GM12878 (cell line): Measurements from ENCODE around the gene NFAM1. TPM values are rescaled to one million over a fixed set of nuclear protein-coding genes. Genes with fewer than 3 reads are reported as not detected.

ENCODE experiments used
- ATAC-seq: fragments of 200-7000 bp; cut with Tn5 transposase; 3 replicates; pipeline ENCODE4 v1.9.1; 2020; ENCODE audit warnings: mild to moderate bottlenecking, moderate library complexity
- BruUV-seq: library from RNA; stranded (reverse); fragments of 400-500 nt; replicated peaks from 2 replicates; lab custom pipeline; 2021; lab: Mats Ljungman, UMichigan
- CTCF ChIA-PET: fragments of 300-600 bp; sonication (Branson Sonifier 250); formaldehyde crosslinking; extraction: SDS; loops from one replicate; lab custom pipeline; 2021; ENCODE audit warnings: inconsistent platforms; lab: Yijun Ruan, JAX
- POLR2A ChIA-PET: fragments of 350-600 bp; formaldehyde crosslinking; extraction: SDS; loops from one replicate; lab custom pipeline; 2021; ENCODE audit warnings: inconsistent platforms; lab: Charles Lee
- RAD21 ChIA-PET: fragments of 300-600 bp; sonication (Branson Sonifier 250); formaldehyde crosslinking; loops from one replicate; lab custom pipeline; 2023; ENCODE audit warnings: antibody characterized with exemption; ENCODE audit not compliant: unreplicated experiment; lab: Charles Lee
- SMC1A ChIA-PET: fragments of 300-600 bp; sonication (Branson Sonifier 250); formaldehyde crosslinking; loops from one replicate; lab custom pipeline; 2023; ENCODE audit not compliant: unreplicated experiment, uncharacterized antibody; lab: Charles Lee
- DNase-seq: peaks from one replicate; pipeline ENCODE4 v3.0.0-alpha.2; 2011; ENCODE audit warnings: low read depth, low spot score
- FAIRE-seq: peaks from 3 replicates; lab custom pipeline; 2011; peaks lifted over from hg19 to GRCh38; lab: Jason Lieb, UNC
- H2AFZ ChIP-seq: 2 replicates; pipeline ENCODE4 v1.6.0; 2011; ENCODE audit warnings: low read depth, low read length, control low read depth; ENCODE audit not compliant: control insufficient read depth
- H3K27ac ChIP-seq: 2 replicates; pipeline ENCODE4 v1.5.1; 2011; ENCODE audit warnings: control low read depth; ENCODE audit not compliant: control insufficient read depth, insufficient read depth
- H3K27me3 ChIP-seq, 2 experiments: replicated peaks in 1 of 2; 2 replicates each; pipeline versions ENCODE4 v1.6.0 to v1.6.1; 2011; ENCODE audit warnings: low read length in 1 of 2; ENCODE audit not compliant: control insufficient read depth in 2 of 2, insufficient read depth in 2 of 2
- H3K36me3 ChIP-seq, 2 experiments: 2 replicates each; pipeline ENCODE4 v1.5.1; 2011; ENCODE audit warnings: low read length in 1 of 2; ENCODE audit not compliant: control insufficient read depth in 2 of 2, insufficient read depth in 2 of 2
- H3K4me1 ChIP-seq: 2 replicates; pipeline ENCODE4 v1.6.1; 2011; ENCODE audit warnings: mild to moderate bottlenecking, low read length, moderate library complexity, mixed read lengths; ENCODE audit not compliant: control insufficient read depth, insufficient read depth
- H3K4me2 ChIP-seq: 2 replicates; pipeline ENCODE4 v1.6.0; 2011; ENCODE audit warnings: control low read depth; ENCODE audit not compliant: control insufficient read depth, insufficient read depth
- H3K4me3 ChIP-seq: fragments of 200-600 bp; sonication (generic); 2 replicates; pipeline ENCODE4 v1.5.1; 2016
- H3K79me2 ChIP-seq: 2 replicates; pipeline ENCODE4 v1.6.0; 2011; ENCODE audit warnings: low read length; ENCODE audit not compliant: control insufficient read depth, insufficient read depth
- H3K9ac ChIP-seq: 2 replicates; pipeline ENCODE4 v1.8.0; 2011; ENCODE audit warnings: low read length, control low read depth, mixed read lengths; ENCODE audit not compliant: control insufficient read depth, insufficient read depth
- H3K9me3 ChIP-seq: replicated peaks from 3 replicates; pipeline ENCODE4 v1.5.1; 2011; ENCODE audit warnings: mild to moderate bottlenecking, low read length; ENCODE audit not compliant: control insufficient read depth, insufficient read depth
- H4K20me1 ChIP-seq: 2 replicates; pipeline ENCODE4 v1.6.0; 2011; ENCODE audit not compliant: control insufficient read depth, insufficient read depth
- CBX3 ChIP-seq: fragments of 200-600 bp; sonication (generic); IDR thresholded peaks from 2 replicates; pipeline ENCODE4 v1.6.1; 2016; ENCODE audit warnings: low read depth, borderline replicate concordance
- CHD1 ChIP-seq: IDR thresholded peaks from 2 replicates; pipeline ENCODE4 v1.6.1; 2012; ENCODE audit warnings: low read depth, low read length, improper control_type of control experiment
- HDAC2 ChIP-seq: fragments of 200-600 bp; sonication (generic); IDR thresholded peaks from 2 replicates; pipeline ENCODE4 v1.6.1; 2017
- HDGF ChIP-seq: fragments of 450-650 bp; IDR thresholded peaks from 2 replicates; pipeline ENCODE4 v1.6.1; 2016; ENCODE audit warnings: antibody characterized with exemption
- IKZF2 ChIP-seq, 2 experiments: fragments of 450-650 bp; IDR thresholded peaks; 2 replicates each; pipeline ENCODE4 v1.6.1; 2017; ENCODE audit warnings: mild to moderate bottlenecking in 2 of 2, moderate library complexity in 2 of 2
- NBN ChIP-seq: fragments of 450-650 bp; IDR thresholded peaks from 2 replicates; pipeline ENCODE4 v1.6.1; 2016
- RBBP5 ChIP-seq: fragments of 200-600 bp; sonication (generic); conservative IDR thresholded peaks from 2 replicates; pipeline ENCODE4 v1.6.1; 2016
- ZZZ3 ChIP-seq: IDR thresholded peaks from 2 replicates; pipeline ENCODE4 v1.6.1; 2011; ENCODE audit warnings: low read depth; ENCODE audit not compliant: control insufficient read depth, insufficient read length
- WGBS: methylation state at CpG from one replicate; pipeline ENCODE4 v1.1.6; 2016; ENCODE audit warnings: low lambda C conversion rate; ENCODE audit not compliant: insufficient replicate concordance, insufficient coverage; ENCODE audit errors: missing lambda C conversion rate; 5-methylcytosine and 5-hydroxymethylcytosine counted together
- in situ Hi-C: fragments of 300-500 bp; cut with MboI; formaldehyde crosslinking; loops from 9 replicates; pipeline ENCODE4 v1.14.3; 2018; ENCODE audit warnings: mixed read lengths
- intact Hi-C: fragments of 100-400 bp; cut with micrococcal nuclease; formaldehyde crosslinking; loops from one replicate; pipeline ENCODE4 v1.14.2; 2022; ENCODE audit not compliant: unreplicated experiment
- polyA plus RNA-seq, 11 experiments: library from polyadenylated mRNA; depleted of rRNA in 4 of 11; unstranded in 6 of 11; stranded (reverse) in 5 of 11; fragments of >200 nt; fragmentation: Nextera tagmentation in 4 of 11; fragmentation: Illumina TruSeq in 1 of 11; extraction: Ambion mirVana in 4 of 11; extraction: Trizol in 1 of 11; gene quantifications; 1 replicate in 1 of 11; 2 replicates in 10 of 11; pipeline versions ENCODE4 v1.2.1 to v1.2.3, GENCODE V29; 2011 to 2016; ENCODE audit warnings: inconsistent platforms in 2 of 11, missing spikeins in 2 of 11, low read depth in 1 of 11
- total RNA-seq, 4 experiments: library from RNA; depleted of rRNA in 3 of 4; stranded (reverse); fragments of >200 nt in 3 of 4; fragmentation: Illumina TruSeq in 1 of 4; extraction: Trizol in 1 of 4; gene quantifications; 2 replicates each; pipeline versions ENCODE4 v1.2.1 to v1.2.3, GENCODE V29; 2013 to 2021
- TF ChIP-seq, protein P1 (sequence below): fragments of 450-650 bp; IDR thresholded peaks from 2 replicates; pipeline ENCODE4 v1.6.1; 2016; ENCODE audit warnings: mild to moderate bottlenecking
- TF ChIP-seq, protein P2 (sequence below): fragments of 450-650 bp; IDR thresholded peaks from 2 replicates; pipeline ENCODE4 v1.6.1; 2017; ENCODE audit warnings: mild to moderate bottlenecking, moderate library complexity
- TF ChIP-seq, protein P3 (sequence below): IDR thresholded peaks from 2 replicates; pipeline ENCODE4 v1.6.1; 2011; ENCODE audit warnings: low read depth, low read length, improper control_type of control experiment, borderline replicate concordance

Gene NFAM1
- total and polyA plus RNA-seq, 10 of the 15 experiments (the other 5 are each of a cell fraction or from before 2014, with no cell fraction given): 0.13 to 1.3 (median 0.24) TPM; not detected in 3

DNA sequence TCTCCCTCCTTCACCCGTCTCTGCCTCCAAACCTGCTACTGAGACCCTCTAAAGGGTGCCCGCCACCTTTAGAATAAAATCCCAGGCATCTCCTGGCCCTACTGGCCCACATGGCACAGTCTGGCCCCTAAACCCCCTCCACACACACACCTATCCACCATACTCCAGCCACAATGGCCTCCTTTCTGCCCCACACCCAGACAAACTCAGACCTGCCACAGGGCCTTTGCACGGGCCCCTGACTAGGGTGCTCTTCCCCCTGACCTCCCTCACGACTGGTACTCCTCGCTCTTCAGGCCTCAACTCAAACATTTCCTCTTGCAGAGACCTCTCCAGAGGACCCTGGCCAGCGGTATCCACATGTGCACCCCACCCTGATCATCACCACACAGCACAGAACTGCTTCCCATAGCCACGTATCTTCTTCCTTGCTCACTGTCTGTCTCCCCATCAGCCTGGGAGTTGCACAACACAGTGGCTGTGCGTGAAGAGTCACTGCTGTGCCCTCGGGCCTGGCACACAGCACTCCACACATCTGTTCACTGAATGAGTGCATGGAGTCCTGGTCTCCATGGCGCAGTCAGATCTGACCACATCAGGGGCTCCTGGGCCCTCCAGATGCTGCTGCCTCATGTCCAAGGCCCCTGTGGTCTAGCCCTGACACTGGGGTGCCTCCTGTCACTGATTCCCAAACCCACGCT lies 95.5 kb downstream of the NFAM1 start:
- DNase-seq (no peak), FAIRE-seq (no peak), ATAC-seq (no peak)
- Histone ChIP-seq H3K9ac (no peak overlapping the region), H3K36me3 (no peaks in the 10 kb centered on the region), H2AFZ (no peak overlapping the region), H3K4me3 (no peak overlapping the region), H3K4me1 (no peaks in the 10 kb centered on the region), H3K9me3 (no peaks in the 10 kb centered on the region), H3K79me2 (no peaks in the 10 kb centered on the region), H3K4me2 (no peak overlapping the region), H3K27me3 (no peaks in the 10 kb centered on the region; a peak in 1 of 4 replicates), H3K27ac (no peak overlapping the region), H4K20me1 (no peaks in the 10 kb centered on the region)
- 27% methylated on average over 11 of the region's 11 CpGs for WGBS
- intact Hi-C loops: no loop called here
- POLR2A ChIA-PET: no interaction called here
- RAD21 ChIA-PET: no interaction called here
- CTCF ChIA-PET: no interaction called here
- in situ Hi-C loops: no loop called here
- SMC1A ChIA-PET: no interaction called here
- BruUV-seq: no TSS peak
- TF ChIP-seq ZZZ3 (no peak), RBBP5 (no peak), HDAC2 (no peak)
- TF ChIP-seq, protein P1, sequence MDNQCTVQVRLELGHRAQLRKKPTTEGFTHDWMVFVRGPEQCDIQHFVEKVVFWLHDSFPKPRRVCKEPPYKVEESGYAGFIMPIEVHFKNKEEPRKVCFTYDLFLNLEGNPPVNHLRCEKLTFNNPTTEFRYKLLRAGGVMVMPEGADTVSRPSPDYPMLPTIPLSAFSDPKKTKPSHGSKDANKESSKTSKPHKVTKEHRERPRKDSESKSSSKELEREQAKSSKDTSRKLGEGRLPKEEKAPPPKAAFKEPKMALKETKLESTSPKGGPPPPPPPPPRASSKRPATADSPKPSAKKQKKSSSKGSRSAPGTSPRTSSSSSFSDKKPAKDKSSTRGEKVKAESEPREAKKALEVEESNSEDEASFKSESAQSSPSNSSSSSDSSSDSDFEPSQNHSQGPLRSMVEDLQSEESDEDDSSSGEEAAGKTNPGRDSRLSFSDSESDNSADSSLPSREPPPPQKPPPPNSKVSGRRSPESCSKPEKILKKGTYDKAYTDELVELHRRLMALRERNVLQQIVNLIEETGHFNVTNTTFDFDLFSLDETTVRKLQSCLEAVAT: no peak

DNA sequence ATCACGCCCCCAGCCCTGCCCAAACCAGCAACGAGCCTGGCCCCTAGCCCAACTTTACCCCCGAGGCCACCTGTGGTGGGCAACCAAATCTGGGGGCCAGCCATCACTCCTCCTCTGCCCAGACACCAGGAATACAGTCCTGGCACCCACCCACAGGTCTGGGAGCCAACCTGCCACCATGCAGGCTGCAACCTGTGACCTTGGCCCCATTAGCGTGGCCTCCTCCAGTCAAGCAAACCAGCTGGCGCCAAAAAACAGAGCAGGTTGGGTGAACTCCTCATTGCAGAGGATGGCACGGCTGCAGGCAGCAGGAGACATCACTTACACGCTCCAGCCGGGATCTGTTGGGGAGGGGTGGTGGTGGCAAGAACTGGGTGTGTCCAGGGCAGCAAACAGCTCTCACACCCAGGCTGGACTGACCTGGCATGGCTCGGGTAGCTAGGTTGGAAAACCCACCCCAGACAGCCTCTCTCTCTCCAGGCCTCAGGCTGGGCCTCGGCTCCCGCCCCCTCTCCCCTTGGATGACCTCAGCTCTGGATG lies 96.3 kb downstream of the NFAM1 start:
- Histone ChIP-seq H3K36me3 (no peaks in the 10 kb centered on the region), H3K4me1 (no peaks in the 10 kb centered on the region), H4K20me1 (no peaks in the 10 kb centered on the region), H3K4me2 (no peak overlapping the region), H3K9me3 (no peaks in the 10 kb centered on the region), H3K4me3 (no peak overlapping the region), H3K27ac (no peak overlapping the region), H2AFZ (no peak overlapping the region), H3K79me2 (no peaks in the 10 kb centered on the region), H3K9ac (no peak overlapping the region), H3K27me3 (no peaks in the 10 kb centered on the region)
- in situ Hi-C loops (no loop called here), intact Hi-C loops (no loop called here)
- CTCF ChIA-PET: no interaction called here
- no peak for DNase-seq
- POLR2A ChIA-PET: no interaction called here
- SMC1A ChIA-PET: interaction anchor here (0.6 kb wide), 1 partner anchor 198 kb away, joined by 3 read pairs; no protein-coding TSS in a partner anchor
- no peak for FAIRE-seq
- RAD21 ChIA-PET: no interaction called here
- 37% methylated on average over 11 of the region's 11 CpGs for WGBS
- ATAC-seq: no peak
- no TSS peak for BruUV-seq
- TF ChIP-seq IKZF2 (IDR thresholded peaks at IDR 0.05) (no peak), CBX3 (no peak), NBN (no peak), HDGF (no peak), CHD1 (no peak)
- TF ChIP-seq, protein P2, sequence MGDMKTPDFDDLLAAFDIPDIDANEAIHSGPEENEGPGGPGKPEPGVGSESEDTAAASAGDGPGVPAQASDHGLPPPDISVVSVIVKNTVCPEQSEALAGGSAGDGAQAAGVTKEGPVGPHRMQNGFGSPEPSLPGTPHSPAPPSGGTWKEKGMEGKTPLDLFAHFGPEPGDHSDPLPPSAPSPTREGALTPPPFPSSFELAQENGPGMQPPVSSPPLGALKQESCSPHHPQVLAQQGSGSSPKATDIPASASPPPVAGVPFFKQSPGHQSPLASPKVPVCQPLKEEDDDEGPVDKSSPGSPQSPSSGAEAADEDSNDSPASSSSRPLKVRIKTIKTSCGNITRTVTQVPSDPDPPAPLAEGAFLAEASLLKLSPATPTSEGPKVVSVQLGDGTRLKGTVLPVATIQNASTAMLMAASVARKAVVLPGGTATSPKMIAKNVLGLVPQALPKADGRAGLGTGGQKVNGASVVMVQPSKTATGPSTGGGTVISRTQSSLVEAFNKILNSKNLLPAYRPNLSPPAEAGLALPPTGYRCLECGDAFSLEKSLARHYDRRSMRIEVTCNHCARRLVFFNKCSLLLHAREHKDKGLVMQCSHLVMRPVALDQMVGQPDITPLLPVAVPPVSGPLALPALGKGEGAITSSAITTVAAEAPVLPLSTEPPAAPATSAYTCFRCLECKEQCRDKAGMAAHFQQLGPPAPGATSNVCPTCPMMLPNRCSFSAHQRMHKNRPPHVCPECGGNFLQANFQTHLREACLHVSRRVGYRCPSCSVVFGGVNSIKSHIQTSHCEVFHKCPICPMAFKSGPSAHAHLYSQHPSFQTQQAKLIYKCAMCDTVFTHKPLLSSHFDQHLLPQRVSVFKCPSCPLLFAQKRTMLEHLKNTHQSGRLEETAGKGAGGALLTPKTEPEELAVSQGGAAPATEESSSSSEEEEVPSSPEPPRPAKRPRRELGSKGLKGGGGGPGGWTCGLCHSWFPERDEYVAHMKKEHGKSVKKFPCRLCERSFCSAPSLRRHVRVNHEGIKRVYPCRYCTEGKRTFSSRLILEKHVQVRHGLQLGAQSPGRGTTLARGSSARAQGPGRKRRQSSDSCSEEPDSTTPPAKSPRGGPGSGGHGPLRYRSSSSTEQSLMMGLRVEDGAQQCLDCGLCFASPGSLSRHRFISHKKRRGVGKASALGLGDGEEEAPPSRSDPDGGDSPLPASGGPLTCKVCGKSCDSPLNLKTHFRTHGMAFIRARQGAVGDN: no peak
- TF ChIP-seq, protein P3, sequence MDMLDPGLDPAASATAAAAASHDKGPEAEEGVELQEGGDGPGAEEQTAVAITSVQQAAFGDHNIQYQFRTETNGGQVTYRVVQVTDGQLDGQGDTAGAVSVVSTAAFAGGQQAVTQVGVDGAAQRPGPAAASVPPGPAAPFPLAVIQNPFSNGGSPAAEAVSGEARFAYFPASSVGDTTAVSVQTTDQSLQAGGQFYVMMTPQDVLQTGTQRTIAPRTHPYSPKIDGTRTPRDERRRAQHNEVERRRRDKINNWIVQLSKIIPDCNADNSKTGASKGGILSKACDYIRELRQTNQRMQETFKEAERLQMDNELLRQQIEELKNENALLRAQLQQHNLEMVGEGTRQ: no peak
